ENCODE data around the gene PIP4K2A.

Gene PIP4K2A

DNA sequence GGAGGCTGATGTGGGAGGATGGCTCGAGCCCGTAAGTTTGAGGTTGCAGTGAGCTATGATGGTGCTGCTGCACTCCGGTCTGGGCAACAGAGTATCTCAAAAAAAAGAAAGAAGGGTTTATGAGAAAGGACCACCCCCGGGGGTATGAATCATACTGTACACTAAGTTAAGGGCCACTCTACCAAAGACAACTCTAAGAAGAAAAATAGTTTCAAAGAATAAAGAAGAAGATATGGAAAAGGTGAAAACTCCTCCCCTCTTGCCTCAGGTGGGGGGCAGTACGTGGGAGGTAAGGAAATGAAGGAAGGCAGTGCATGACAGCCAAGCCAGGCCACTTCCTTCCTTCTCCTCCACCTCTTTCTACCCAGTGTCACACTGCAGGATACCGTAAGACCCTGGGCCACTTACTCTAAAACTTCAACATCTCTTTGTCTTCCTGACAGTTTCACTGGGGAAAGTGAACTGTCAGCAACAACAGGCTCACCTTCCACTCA is 61.3 kb downstream of the PIP4K2A start:
- Mint-ChIP-seq H3K4me3 (peak overlapping the region; percentile 70), H3K4me1 (peaks cover 95% of the 10 kb centered on the region), H3K27ac (ENCODE audit: low read depth) (peak overlapping the region; percentile 99), H3K27me3 (no peaks in the 10 kb centered on the region), H3K9me3 (no peaks in the 10 kb centered on the region), H3K36me3 (ENCODE audit: insufficient read depth) (peaks cover 21% of the 10 kb centered on the region)
- DNase-seq (ENCODE audit: low spot score in 2 of 2) (no peak), ATAC-seq (replicated peaks; ENCODE audit: extremely low read depth, poor library complexity, severe bottlenecking) (no peak)

DNA sequence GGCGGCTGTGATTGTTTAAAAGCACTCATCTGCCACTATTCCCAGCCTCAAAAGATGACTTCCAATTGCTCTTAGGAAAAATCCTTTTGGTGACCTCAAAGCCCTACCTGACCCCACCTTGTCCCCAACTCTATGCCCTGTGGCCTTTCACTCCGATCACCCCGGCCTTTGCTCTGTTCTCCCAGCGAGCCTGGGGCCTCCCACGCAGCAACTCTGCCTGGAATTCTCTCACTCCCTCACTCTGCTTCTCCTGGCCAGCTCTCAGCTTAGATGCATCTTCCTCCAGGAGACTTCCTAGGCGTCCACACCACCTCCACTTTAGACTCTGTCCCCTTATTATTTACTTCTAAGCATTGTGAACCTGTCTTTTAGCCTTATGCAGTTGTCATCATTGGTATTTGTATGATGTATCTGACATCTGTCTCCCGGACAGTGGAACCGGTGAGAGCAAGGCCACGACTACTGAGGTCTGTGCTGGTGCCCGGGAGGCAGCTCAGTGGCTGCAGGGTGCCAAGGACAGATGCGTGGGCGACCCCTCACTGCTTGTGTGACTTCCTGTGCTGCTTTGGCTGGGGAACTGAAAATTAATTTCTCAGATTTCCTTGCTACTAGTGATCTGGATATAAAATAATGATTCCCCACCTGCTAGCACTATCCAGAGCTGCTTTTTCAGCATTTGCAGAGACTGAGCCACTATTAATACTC is 63.0 kb downstream of the PIP4K2A start:
- DNase-seq (ENCODE audit: low spot score in 2 of 2) (no peak), ATAC-seq (replicated peaks; ENCODE audit: extremely low read depth, poor library complexity, severe bottlenecking) (no peak)
- Mint-ChIP-seq H3K27ac (ENCODE audit: low read depth) (peak overlapping the region; percentile 99), H3K4me3 (peak overlapping the region; percentile 70), H3K36me3 (ENCODE audit: insufficient read depth) (peaks cover 24% of the 10 kb centered on the region), H3K27me3 (no peaks in the 10 kb centered on the region), H3K9me3 (no peaks in the 10 kb centered on the region), H3K4me1 (peaks cover 95% of the 10 kb centered on the region)

DNA sequence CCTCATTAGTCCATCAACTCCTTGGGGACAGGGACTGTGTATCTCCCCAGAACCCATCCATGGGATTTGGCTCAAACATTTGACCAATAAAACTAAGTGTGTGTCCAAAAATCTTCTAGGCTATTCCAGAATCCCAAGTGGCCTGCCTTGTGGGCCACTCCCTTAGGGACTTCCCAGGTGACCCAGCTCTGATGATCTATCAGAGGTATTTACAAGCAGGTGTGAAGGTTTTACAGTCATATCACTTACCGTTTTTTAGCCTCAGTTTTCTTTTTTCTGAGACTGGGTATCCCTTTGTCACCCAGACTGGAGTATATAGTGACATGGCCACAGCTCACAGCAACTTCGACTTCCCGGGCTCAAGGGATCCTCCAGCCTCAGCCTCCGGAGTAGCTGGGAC is 64.4 kb downstream of the PIP4K2A start:
- Mint-ChIP-seq H3K4me1 (peaks cover 86% of the 10 kb centered on the region), H3K27me3 (no peaks in the 10 kb centered on the region), H3K9me3 (no peaks in the 10 kb centered on the region), H3K36me3 (ENCODE audit: insufficient read depth) (peaks cover 22% of the 10 kb centered on the region), H3K27ac (ENCODE audit: low read depth) (peak overlapping the region; percentile 99), H3K4me3 (peak overlapping the region; percentile 70)
- ATAC-seq (replicated peaks; ENCODE audit: extremely low read depth, poor library complexity, severe bottlenecking) = no peak
- DNase-seq (ENCODE audit: low spot score in 2 of 2) = no peak

DNA sequence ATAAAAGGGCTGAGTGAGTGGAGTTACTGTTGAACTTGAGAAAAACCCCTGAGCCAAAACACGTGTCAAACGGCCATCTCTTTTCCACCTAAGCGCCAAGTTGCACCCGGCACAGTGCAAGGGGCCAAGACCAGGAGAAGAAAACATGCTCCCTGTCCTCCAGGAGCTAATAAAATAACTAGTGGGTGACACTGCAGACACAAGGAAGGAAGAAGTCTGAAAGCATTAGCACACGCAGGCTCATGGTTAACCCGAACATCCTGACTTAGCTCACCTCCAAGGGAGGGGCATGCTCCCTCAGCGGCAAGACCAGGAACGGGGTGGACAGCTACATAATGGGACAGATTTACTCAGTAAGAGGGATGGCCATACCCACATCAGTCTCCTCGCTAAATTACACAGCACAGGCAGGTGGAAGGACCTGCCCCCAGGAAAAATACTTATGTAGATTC is 65.0 kb downstream of the PIP4K2A start:
- H3K36me3 Mint-ChIP-seq (ENCODE audit: insufficient read depth) = peaks cover 22% of the 10 kb centered on the region
- no peaks in the 10 kb centered on the region for H3K9me3 Mint-ChIP-seq
- peak; percentile 25 for ATAC-seq (replicated peaks; ENCODE audit: extremely low read depth, poor library complexity, severe bottlenecking)
- peak overlapping the region; percentile 99 for H3K27ac Mint-ChIP-seq (ENCODE audit: low read depth)
- H3K4me3 Mint-ChIP-seq = peak overlapping the region; percentile 70
- H3K4me1 Mint-ChIP-seq = peaks cover 85% of the 10 kb centered on the region
- DNase-seq (ENCODE audit: low spot score in 2 of 2) = no peak
- H3K27me3 Mint-ChIP-seq = no peaks in the 10 kb centered on the region

DNA sequence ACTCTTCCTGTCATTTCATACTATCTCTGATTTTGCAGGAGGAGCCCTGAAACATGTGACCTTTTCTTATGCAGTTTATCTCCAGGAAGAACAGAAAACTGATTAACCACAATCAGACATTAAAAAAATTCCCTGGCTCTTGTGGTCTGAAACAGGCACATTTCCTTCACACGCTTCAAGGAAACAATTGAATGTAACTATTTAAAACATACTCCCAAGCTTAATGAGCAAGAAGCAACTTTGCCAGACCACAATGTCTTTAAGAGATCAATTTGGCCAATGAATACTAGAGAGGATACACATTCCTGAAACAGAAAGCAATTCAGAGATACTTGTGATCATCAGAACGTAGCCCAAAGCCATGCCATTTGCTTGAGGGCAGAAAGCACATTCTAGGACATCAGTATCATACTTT is 65.8 kb downstream of the PIP4K2A start:
- Mint-ChIP-seq H3K9me3 (no peaks in the 10 kb centered on the region), H3K27ac (ENCODE audit: low read depth) (peak overlapping the region; percentile 99), H3K4me3 (peak overlapping the region; percentile 70), H3K4me1 (peaks cover 88% of the 10 kb centered on the region), H3K27me3 (no peaks in the 10 kb centered on the region), H3K36me3 (ENCODE audit: insufficient read depth) (peaks cover 25% of the 10 kb centered on the region)
- ATAC-seq (replicated peaks; ENCODE audit: extremely low read depth, poor library complexity, severe bottlenecking) (no peak), DNase-seq (ENCODE audit: low spot score in 2 of 2) (no peak)

DNA sequence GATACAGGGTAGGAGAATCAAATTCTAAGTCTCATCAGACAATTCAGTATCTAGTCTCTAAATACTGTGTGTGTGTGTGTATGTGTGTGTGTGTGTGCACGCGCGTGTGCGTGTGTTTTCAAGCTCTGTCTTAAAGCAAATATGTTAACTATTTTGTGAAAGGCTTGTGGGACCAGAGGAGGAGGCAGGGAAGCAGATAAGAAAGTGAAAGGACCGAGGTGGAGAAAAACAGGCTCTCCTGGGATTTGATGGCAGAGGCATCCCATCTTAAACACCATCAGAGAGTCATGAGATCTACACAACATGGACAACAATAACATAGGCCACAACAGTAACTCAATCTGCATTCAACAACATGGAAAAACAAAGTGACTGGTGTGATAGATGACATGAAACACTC is 67.1 kb downstream of the PIP4K2A start:
- H3K4me1 Mint-ChIP-seq = peaks cover 87% of the 10 kb centered on the region
- no peak for ATAC-seq (replicated peaks; ENCODE audit: extremely low read depth, poor library complexity, severe bottlenecking)

DNA sequence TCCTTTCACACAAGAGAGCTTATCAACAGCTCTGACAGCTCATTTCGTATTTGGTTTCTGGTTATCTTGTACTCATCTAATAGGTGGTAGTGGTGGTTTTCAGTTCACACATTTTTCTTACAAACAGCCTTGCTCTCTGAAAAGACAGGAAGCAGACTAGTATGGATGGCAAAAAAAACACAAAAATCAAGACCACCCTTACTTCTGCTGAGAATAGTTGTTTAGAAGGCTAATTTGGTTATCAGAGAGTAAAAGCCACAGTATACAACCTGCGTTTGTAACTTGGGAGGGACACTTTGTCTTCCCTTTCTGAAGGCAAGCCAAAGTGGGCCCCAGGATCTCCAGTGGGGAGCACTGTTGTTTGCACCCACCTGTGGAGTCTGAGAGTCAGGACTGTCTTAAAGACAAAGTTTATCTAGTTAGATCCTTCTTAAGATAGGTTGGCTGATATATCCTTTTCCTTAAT is 68.0 kb downstream of the PIP4K2A start:
- ATAC-seq (replicated peaks; ENCODE audit: extremely low read depth, poor library complexity, severe bottlenecking) = peak; percentile 87

More for the DNA sequence above, 67.1 kb downstream of the PIP4K2A start:
- Mint-ChIP-seq H3K36me3 (ENCODE audit: insufficient read depth) (peaks cover 24% of the 10 kb centered on the region), H3K27ac (ENCODE audit: low read depth) (peak overlapping the region; percentile 99), H3K9me3 (no peaks in the 10 kb centered on the region), H3K27me3 (no peaks in the 10 kb centered on the region), H3K4me3 (peak overlapping the region; percentile 70)
- no peak for DNase-seq (ENCODE audit: low spot score in 2 of 2)

DNA sequence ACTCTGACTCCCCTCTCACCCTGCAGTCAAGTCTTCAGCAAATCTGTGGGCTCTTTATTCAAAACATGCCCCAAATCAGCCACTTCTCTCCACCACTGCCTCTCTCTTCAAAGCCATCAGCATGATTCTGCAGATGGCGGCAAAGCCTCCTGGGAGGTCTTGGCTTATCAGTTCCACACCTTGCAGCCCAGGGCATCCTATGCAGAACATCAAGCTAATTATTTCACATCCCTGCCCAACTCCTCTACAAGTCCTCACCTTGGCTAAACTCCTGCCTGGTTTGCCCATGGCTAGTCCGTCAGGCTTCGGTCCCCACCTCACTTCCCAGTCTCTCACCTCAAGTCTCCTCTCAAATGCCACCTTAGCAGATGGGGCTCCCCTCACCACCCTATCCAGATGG is 70.2 kb downstream of the PIP4K2A start:
- ATAC-seq (replicated peaks; ENCODE audit: extremely low read depth, poor library complexity, severe bottlenecking) (no peak), DNase-seq (ENCODE audit: low spot score in 2 of 2) (no peak)
- peaks cover 24% of the 10 kb centered on the region for H3K36me3 Mint-ChIP-seq (ENCODE audit: insufficient read depth)
- peak overlapping the region; percentile 90 for H3K27ac Mint-ChIP-seq (ENCODE audit: low read depth)
- peak overlapping the region; percentile 61 for H3K4me3 Mint-ChIP-seq
- H3K27me3 Mint-ChIP-seq = no peaks in the 10 kb centered on the region
- H3K9me3 Mint-ChIP-seq = no peaks in the 10 kb centered on the region
- peaks cover 77% of the 10 kb centered on the region for H3K4me1 Mint-ChIP-seq

More for the DNA sequence above, 68.0 kb downstream of the PIP4K2A start:
- H3K9me3 Mint-ChIP-seq = no peaks in the 10 kb centered on the region
- no peak for DNase-seq (ENCODE audit: low spot score in 2 of 2)
- H3K27ac Mint-ChIP-seq (ENCODE audit: low read depth) = peak overlapping the region; percentile 99
- peak overlapping the region; percentile 70 for H3K4me3 Mint-ChIP-seq
- peaks cover 87% of the 10 kb centered on the region for H3K4me1 Mint-ChIP-seq
- H3K36me3 Mint-ChIP-seq (ENCODE audit: insufficient read depth) = peaks cover 24% of the 10 kb centered on the region
- H3K27me3 Mint-ChIP-seq = no peaks in the 10 kb centered on the region

DNA sequence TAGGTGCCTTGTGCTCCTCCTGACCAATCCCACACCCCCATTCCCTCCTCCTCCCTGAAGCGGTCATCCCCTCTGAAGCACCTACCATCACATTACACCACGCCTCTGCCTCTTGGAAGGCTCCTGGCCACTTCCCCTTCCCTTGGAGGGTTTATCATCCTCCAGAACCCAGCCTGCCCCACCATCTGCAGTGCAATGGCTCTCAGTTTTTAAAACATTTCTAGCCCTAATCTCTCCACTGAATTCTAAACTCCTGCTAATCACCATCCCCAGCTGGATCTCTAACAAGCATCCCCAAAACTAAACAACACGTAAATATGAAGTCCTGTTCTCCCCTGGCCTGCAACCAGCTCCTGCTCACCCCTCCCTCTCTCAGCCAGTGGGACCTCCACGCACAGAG is 70.6 kb downstream of the PIP4K2A start:
- no peak for ATAC-seq (replicated peaks; ENCODE audit: extremely low read depth, poor library complexity, severe bottlenecking)
- Mint-ChIP-seq H3K36me3 (ENCODE audit: insufficient read depth) (peaks cover 23% of the 10 kb centered on the region), H3K27me3 (no peaks in the 10 kb centered on the region), H3K4me3 (peak overlapping the region; percentile 61), H3K4me1 (peaks cover 77% of the 10 kb centered on the region), H3K9me3 (no peaks in the 10 kb centered on the region), H3K27ac (ENCODE audit: low read depth) (peak overlapping the region; percentile 90)
- DNase-seq (ENCODE audit: low spot score in 2 of 2) = no peak

DNA sequence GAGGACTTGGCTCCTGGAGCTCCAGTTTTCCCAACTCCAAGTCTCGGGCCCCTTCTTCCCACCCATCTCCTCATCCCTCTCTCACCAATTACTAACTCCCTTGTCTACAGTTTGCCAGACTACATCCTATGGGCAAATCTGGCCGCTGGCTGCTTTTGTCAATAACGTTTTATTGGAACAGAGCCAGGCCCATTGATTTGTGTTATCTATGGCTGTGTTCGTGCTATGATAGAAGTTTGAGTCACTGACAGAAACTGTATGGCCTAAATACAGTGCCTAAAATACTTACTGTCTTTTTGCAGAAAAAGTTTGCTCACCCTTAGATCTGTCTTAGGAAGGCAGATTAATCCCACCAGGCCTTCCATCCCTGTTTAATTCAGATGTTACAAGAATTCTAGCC is 71.3 kb downstream of the PIP4K2A start:
- Mint-ChIP-seq H3K27ac (ENCODE audit: low read depth) (peak overlapping the region; percentile 90), H3K9me3 (no peaks in the 10 kb centered on the region), H3K4me3 (peak overlapping the region; percentile 61), H3K4me1 (peaks cover 78% of the 10 kb centered on the region), H3K27me3 (no peaks in the 10 kb centered on the region), H3K36me3 (ENCODE audit: insufficient read depth) (peaks cover 24% of the 10 kb centered on the region)
- ATAC-seq (replicated peaks; ENCODE audit: extremely low read depth, poor library complexity, severe bottlenecking) (no peak), DNase-seq (ENCODE audit: low spot score in 2 of 2) (no peak)

DNA sequence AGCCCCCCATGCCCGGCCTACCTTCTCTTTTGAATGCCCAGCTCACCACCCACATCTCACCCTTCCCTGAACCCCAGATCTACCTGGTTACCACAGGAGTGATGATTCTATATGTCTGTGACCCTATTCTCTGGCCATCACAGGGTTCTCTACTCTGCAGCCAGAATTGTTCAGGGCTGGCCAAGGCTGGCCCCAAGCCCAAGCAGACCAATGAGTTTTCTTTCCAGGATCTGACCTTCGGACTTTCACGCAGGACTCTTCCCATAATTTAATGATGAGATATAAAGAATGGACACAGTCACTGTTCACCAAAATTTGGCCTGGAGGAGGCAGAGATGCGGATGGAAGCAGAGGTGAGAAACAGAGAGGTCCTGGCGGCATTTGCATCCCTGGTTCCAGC is 72.6 kb downstream of the PIP4K2A start:
- H3K36me3 Mint-ChIP-seq (ENCODE audit: insufficient read depth) = peaks cover 18% of the 10 kb centered on the region
- no peak for ATAC-seq (replicated peaks; ENCODE audit: extremely low read depth, poor library complexity, severe bottlenecking)

DNA sequence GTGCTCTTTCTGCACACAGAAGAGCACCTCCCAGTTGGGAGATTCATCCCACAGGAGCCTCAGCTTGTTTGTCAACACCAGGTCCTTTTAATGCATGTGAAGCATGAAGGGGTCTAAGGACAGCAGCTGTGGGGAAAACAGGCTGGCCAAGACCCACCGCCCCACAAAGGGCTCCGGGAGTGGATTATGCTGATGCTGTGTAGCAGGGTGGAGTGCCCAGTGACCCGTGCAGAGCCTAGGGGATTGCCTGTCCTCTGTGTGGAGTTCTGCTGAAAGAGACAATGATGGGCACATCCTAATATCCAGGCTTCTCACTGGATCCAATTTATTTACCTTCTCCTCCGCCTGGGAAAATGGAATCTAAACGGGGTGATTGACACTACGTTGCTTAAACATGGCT is 74.0 kb downstream of the PIP4K2A start:
- no peaks in the 10 kb centered on the region for H3K27me3 Mint-ChIP-seq
- H3K27ac Mint-ChIP-seq (ENCODE audit: low read depth) = no peak overlapping the region
- no peak for DNase-seq (ENCODE audit: low spot score in 2 of 2)
- H3K36me3 Mint-ChIP-seq (ENCODE audit: insufficient read depth) = peaks cover 16% of the 10 kb centered on the region
- H3K4me3 Mint-ChIP-seq = no peak overlapping the region
- no peak for ATAC-seq (replicated peaks; ENCODE audit: extremely low read depth, poor library complexity, severe bottlenecking)
- H3K9me3 Mint-ChIP-seq = no peaks in the 10 kb centered on the region
- peaks cover 83% of the 10 kb centered on the region for H3K4me1 Mint-ChIP-seq

More for the DNA sequence above, 72.6 kb downstream of the PIP4K2A start:
- no peak for DNase-seq (ENCODE audit: low spot score in 2 of 2)
- H3K27ac Mint-ChIP-seq (ENCODE audit: low read depth) = peak overlapping the region; percentile 90
- H3K4me1 Mint-ChIP-seq = peaks cover 78% of the 10 kb centered on the region
- H3K9me3 Mint-ChIP-seq = no peaks in the 10 kb centered on the region
- no peaks in the 10 kb centered on the region for H3K27me3 Mint-ChIP-seq
- H3K4me3 Mint-ChIP-seq = peak overlapping the region; percentile 39

DNA sequence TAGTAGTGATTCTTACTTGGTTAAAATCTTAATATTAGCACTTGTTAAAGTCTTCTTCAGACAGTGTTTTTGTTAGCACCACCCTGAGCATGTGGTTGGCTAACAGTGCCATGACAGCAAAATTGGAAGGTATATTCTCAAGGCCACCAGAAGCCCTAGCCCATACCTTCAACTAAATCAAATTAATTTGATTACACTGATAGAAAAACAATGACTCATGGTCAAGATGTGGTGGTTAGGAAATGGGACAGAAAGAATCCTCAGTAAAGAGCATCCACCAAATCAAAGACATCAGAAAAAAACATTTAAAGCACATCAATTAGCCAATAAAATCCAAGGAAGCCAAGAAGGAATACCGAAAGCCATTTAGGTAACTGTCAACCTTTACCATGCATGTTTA is 75.5 kb downstream of the PIP4K2A start:
- H3K27ac Mint-ChIP-seq (ENCODE audit: low read depth) = peak overlapping the region; percentile 91
- no peaks in the 10 kb centered on the region for H3K9me3 Mint-ChIP-seq
- H3K4me1 Mint-ChIP-seq = peaks cover 88% of the 10 kb centered on the region
- DNase-seq (ENCODE audit: low spot score in 2 of 2) (no peak), ATAC-seq (replicated peaks; ENCODE audit: extremely low read depth, poor library complexity, severe bottlenecking) (no peak)
- peaks cover 23% of the 10 kb centered on the region for H3K36me3 Mint-ChIP-seq (ENCODE audit: insufficient read depth)
- H3K4me3 Mint-ChIP-seq = peak overlapping the region; percentile 54
- no peaks in the 10 kb centered on the region for H3K27me3 Mint-ChIP-seq

Data from central memory CD8-positive, alpha-beta T cell (primary cell).